OCI-LY3 (cell line): Measurements from ENCODE around the gene SHMT1.

Experiments used
- EZH2phosphoT487 ChIP-seq: fragments of 200-600 bp; shearing (Covaris generic); IDR thresholded peaks from 2 replicates; pipeline ENCODE4 v1.6.1; 2018; ENCODE audit warnings: antibody characterized with exemption, mixed run types, low read depth
- TF ChIP-seq, protein P1 (sequence below): fragments of 200-600, 300-600 bp; sonication (generic); IDR thresholded peaks from 2 replicates; pipeline ENCODE4 v1.5.1; 2014; ENCODE audit warnings: antibody characterized with exemption, low read length, low read depth

- TF ChIP-seq, protein P1, sequence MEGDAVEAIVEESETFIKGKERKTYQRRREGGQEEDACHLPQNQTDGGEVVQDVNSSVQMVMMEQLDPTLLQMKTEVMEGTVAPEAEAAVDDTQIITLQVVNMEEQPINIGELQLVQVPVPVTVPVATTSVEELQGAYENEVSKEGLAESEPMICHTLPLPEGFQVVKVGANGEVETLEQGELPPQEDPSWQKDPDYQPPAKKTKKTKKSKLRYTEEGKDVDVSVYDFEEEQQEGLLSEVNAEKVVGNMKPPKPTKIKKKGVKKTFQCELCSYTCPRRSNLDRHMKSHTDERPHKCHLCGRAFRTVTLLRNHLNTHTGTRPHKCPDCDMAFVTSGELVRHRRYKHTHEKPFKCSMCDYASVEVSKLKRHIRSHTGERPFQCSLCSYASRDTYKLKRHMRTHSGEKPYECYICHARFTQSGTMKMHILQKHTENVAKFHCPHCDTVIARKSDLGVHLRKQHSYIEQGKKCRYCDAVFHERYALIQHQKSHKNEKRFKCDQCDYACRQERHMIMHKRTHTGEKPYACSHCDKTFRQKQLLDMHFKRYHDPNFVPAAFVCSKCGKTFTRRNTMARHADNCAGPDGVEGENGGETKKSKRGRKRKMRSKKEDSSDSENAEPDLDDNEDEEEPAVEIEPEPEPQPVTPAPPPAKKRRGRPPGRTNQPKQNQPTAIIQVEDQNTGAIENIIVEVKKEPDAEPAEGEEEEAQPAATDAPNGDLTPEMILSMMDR: no peak
- no peak for TF ChIP-seq EZH2phosphoT487
Measured at GRCh38 chr17:18353541-18353940, 9.8 kb downstream of the SHMT1 start.
